ENCODE results near the gene KLHDC8B. TPM values are rescaled to one million over a fixed set of nuclear protein-coding genes. Genes with fewer than 3 reads are reported as not detected.

Gene KLHDC8B
- polyA plus RNA-seq, 3 donors = 7.5 to 16.7 (median 12.9) TPM

DNA sequence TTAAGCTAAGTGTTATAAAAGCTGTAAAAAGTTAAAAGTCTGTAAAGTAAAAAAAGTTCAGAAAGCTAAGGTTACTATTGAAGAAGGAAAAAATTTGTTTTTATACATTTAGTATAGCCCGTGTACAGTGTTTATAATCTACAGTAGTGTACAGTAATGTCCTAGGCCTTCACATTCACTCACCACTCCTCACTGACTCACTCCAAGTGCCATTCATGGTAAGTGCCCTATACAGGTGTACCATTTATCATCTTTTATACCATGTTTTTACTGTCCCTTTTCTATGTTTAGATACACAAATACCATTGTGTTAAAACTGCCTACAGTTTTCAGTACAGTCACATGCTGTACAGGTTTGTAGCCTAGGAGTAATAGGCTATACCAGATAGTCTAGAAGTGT is 14.1 kb upstream of the KLHDC8B start:
- intact Hi-C loops (cut with micrococcal nuclease) = loop anchor here (5.0 to 10.0 kb wide), 2 partner anchors 162 to 170 kb away; partner anchors contain the start of gene P4HTM (in 1 of the 2)
- TF ChIP-seq, protein P1, sequence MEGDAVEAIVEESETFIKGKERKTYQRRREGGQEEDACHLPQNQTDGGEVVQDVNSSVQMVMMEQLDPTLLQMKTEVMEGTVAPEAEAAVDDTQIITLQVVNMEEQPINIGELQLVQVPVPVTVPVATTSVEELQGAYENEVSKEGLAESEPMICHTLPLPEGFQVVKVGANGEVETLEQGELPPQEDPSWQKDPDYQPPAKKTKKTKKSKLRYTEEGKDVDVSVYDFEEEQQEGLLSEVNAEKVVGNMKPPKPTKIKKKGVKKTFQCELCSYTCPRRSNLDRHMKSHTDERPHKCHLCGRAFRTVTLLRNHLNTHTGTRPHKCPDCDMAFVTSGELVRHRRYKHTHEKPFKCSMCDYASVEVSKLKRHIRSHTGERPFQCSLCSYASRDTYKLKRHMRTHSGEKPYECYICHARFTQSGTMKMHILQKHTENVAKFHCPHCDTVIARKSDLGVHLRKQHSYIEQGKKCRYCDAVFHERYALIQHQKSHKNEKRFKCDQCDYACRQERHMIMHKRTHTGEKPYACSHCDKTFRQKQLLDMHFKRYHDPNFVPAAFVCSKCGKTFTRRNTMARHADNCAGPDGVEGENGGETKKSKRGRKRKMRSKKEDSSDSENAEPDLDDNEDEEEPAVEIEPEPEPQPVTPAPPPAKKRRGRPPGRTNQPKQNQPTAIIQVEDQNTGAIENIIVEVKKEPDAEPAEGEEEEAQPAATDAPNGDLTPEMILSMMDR (IDR thresholded peaks at IDR 0.05) = no peak

DNA sequence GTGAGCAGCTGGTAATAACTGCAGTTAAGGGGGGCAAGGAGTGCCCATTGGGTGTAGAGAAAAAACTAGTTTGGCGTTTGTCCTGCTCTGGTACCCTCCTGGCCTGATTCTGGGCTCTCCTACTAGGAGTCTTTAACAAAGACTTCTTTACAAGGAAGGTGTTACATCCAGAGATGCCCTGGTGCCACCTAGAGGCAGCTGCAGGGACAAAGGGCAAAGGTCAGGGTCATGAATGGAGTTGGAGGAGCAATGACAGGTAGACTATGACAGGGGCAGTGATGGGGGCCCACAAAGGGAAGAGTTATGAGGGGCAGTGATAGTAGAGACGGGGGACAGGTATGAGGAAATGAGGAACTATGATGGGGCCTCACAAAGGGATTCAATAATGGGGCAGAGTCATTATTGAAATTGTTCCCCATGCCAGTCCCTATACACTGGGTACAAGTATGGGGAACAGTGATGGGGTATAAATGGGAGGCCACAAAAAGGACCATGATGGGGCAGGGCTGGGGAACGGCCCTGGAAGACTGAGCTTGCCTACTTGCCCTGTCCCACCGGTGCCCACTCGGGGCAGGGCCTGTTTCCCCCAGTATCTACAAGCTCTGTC is 13.2 kb upstream of the KLHDC8B start:
- no peaks in the 10 kb centered on the region for H3K9me3 ChIP-seq (replicated peaks in 1 of 2; ENCODE audit: control insufficient read depth in 1 of 2, insufficient read depth in 1 of 2, low read length in 2 of 2)
- H3K27me3 Mint-ChIP-seq (ENCODE audit: low read depth in 3 of 3) = peaks cover 0 to 4% (median 3%) of the 10 kb centered on the region in 3 donors
- no peak overlapping the region for H3K9ac ChIP-seq (ENCODE audit: insufficient read depth, low read length, poor library complexity, severe bottlenecking)
- H2AFZ ChIP-seq (ENCODE audit: insufficient read depth, low read depth, low read length, poor library complexity, severe bottlenecking) = no peak overlapping the region
- peaks cover 8% of the 10 kb centered on the region for H3K79me2 ChIP-seq (ENCODE audit: insufficient read depth, low read length)
- no peak overlapping the region for H3K4me3 Mint-ChIP-seq
- H3K27ac ChIP-seq (ENCODE audit: low read depth in 1 of 2, low read length in 2 of 2) = no peak overlapping the region
- H3K4me2 ChIP-seq (replicated peaks; ENCODE audit: extremely low read depth, low read length, poor library complexity, severe bottlenecking) = no peak overlapping the region
- peak; percentile 33 to 49 (median 44) for DNase-seq
- peaks cover 12% of the 10 kb centered on the region for H3K4me1 Mint-ChIP-seq
- WGBS (ENCODE audit: insufficient coverage) = no CpG with 5 or more reads among the region's 5 CpGs
- H3K9me3 Mint-ChIP-seq = no peaks in the 10 kb centered on the region
- H3K27me3 ChIP-seq (ENCODE audit: control insufficient read depth in 2 of 2, insufficient read depth in 2 of 2, low read length in 2 of 2) = no peaks in the 10 kb centered on the region
- H3K36me3 Mint-ChIP-seq = peaks cover 10 to 23% of the 10 kb centered on the region in 2 donors
- H3K36me3 ChIP-seq (replicated peaks in 1 of 2; ENCODE audit: control insufficient read depth in 1 of 2, insufficient read depth in 2 of 2, low read length in 2 of 2) = peaks cover 4 to 14% of the 10 kb centered on the region in 2 donors
- intact Hi-C loops (cut with micrococcal nuclease) = loop anchor here (5.0 to 10.0 kb wide), 2 partner anchors 163 to 171 kb away; partner anchors contain the start of gene P4HTM (in 1 of the 2)
- TF ChIP-seq, protein P1 (IDR thresholded peaks at IDR 0.05) = peak; percentile 66
- H3K27ac Mint-ChIP-seq = peak overlapping the region in 1 of 7 donors; percentile 21
- H3K4me1 ChIP-seq (ENCODE audit: control insufficient read depth in 1 of 2, insufficient read depth in 2 of 2, low read length in 2 of 2) = peaks cover 10 to 18% of the 10 kb centered on the region in 2 donors
- peaks cover 18% of the 10 kb centered on the region for H4K20me1 ChIP-seq (ENCODE audit: insufficient read depth, low read length)
- H3K4me3 ChIP-seq (replicated peaks in 1 of 3; ENCODE audit: low read depth in 2 of 3, low read length in 3 of 3) = no peak overlapping the region

More for the DNA sequence above, 14.1 kb upstream of the KLHDC8B start:
- Histone ChIP-seq H3K36me3 (replicated peaks in 1 of 2; ENCODE audit: control insufficient read depth in 1 of 2, insufficient read depth in 2 of 2, low read length in 2 of 2) (peaks cover 0 to 8% of the 10 kb centered on the region in 2 donors), H3K27ac (ENCODE audit: low read depth in 1 of 2, low read length in 2 of 2) (no peak overlapping the region), H3K27me3 (ENCODE audit: control insufficient read depth in 2 of 2, insufficient read depth in 2 of 2, low read length in 2 of 2) (no peaks in the 10 kb centered on the region), H3K4me1 (ENCODE audit: control insufficient read depth in 1 of 2, insufficient read depth in 2 of 2, low read length in 2 of 2) (peaks cover 7 to 10% of the 10 kb centered on the region in 2 donors), H3K4me3 (replicated peaks in 1 of 3; ENCODE audit: low read depth in 2 of 3, low read length in 3 of 3) (no peak overlapping the region), H3K9me3 (replicated peaks in 1 of 2; ENCODE audit: control insufficient read depth in 1 of 2, insufficient read depth in 1 of 2, low read length in 2 of 2) (no peaks in the 10 kb centered on the region), H4K20me1 (ENCODE audit: insufficient read depth, low read length) (peaks cover 12% of the 10 kb centered on the region), H2AFZ (ENCODE audit: insufficient read depth, low read depth, low read length, poor library complexity, severe bottlenecking) (no peak overlapping the region), H3K4me2 (replicated peaks; ENCODE audit: extremely low read depth, low read length, poor library complexity, severe bottlenecking) (no peak overlapping the region), H3K9ac (ENCODE audit: insufficient read depth, low read length, poor library complexity, severe bottlenecking) (no peak overlapping the region), H3K79me2 (ENCODE audit: insufficient read depth, low read length) (peaks cover 8% of the 10 kb centered on the region)
- WGBS (ENCODE audit: insufficient coverage) = no CpG with 5 or more reads among the region's 1 CpG
- no peak overlapping the region for H3K27ac Mint-ChIP-seq
- H3K36me3 Mint-ChIP-seq = peaks cover 7 to 16% of the 10 kb centered on the region in 2 donors
- peaks cover 0 to 5% (median 3%) of the 10 kb centered on the region in 3 donors for H3K27me3 Mint-ChIP-seq (ENCODE audit: low read depth in 3 of 3)
- H3K4me3 Mint-ChIP-seq = no peak overlapping the region
- DNase-seq = no peak
- no peaks in the 10 kb centered on the region for H3K9me3 Mint-ChIP-seq
- H3K4me1 Mint-ChIP-seq = peaks cover 10% of the 10 kb centered on the region

All from CD14-positive monocyte (primary cell).